IPS-15b (cell line): ENCODE results near the gene LINGO3.

ENCODE experiments used
- H3K27me3 ChIP-seq: one replicate; pipeline ENCODE4 v1.6.1; 2013; ENCODE audit warnings: low read length; ENCODE audit not compliant: control insufficient read depth, insufficient read depth
- H3K36me3 ChIP-seq: one replicate; pipeline ENCODE4 v1.6.1; 2013; ENCODE audit warnings: low read length; ENCODE audit not compliant: control insufficient read depth, insufficient read depth
- H3K4me1 ChIP-seq: one replicate; pipeline ENCODE4 v1.6.1; 2013; ENCODE audit warnings: mild to moderate bottlenecking, low read length; ENCODE audit not compliant: control insufficient read depth, insufficient read depth
- H3K4me3 ChIP-seq: one replicate; pipeline ENCODE4 v1.5.1; 2013; ENCODE audit warnings: low read depth, low read length
- H3K9ac ChIP-seq: one replicate; pipeline ENCODE4 v1.6.1; 2013; ENCODE audit warnings: low read depth, mild to moderate bottlenecking, low read length
- H3K9me3 ChIP-seq: one replicate; pipeline ENCODE4 v1.6.1; 2013; ENCODE audit warnings: mild to moderate bottlenecking, low read length; ENCODE audit not compliant: control insufficient read depth, insufficient read depth

Gene LINGO3

GRCh38 chr19:2291185-2291751, 16.7 kb downstream of the LINGO3 start:
- H3K4me3 ChIP-seq = peak overlapping the region; percentile 56
- peaks cover 2% of the 10 kb centered on the region for H3K4me1 ChIP-seq
- no peaks in the 10 kb centered on the region for H3K9me3 ChIP-seq
- no peaks in the 10 kb centered on the region for H3K36me3 ChIP-seq
- no peak overlapping the region for H3K9ac ChIP-seq
- peaks cover 56% of the 10 kb centered on the region for H3K27me3 ChIP-seq

GRCh38 chr19:2290441-2291184, 17.3 kb downstream of the LINGO3 start:
- peak overlapping the region; percentile 56 for H3K4me3 ChIP-seq
- H3K36me3 ChIP-seq = no peaks in the 10 kb centered on the region
- no peaks in the 10 kb centered on the region for H3K9me3 ChIP-seq
- peaks cover 2% of the 10 kb centered on the region for H3K4me1 ChIP-seq
- H3K9ac ChIP-seq = no peak overlapping the region
- peaks cover 56% of the 10 kb centered on the region for H3K27me3 ChIP-seq

- no peaks in the 10 kb centered on the region for H3K4me1 ChIP-seq
- H3K27me3 ChIP-seq = peaks cover 53% of the 10 kb centered on the region
- peak overlapping the region; percentile 56 for H3K4me3 ChIP-seq
- no peaks in the 10 kb centered on the region for H3K9me3 ChIP-seq
- H3K36me3 ChIP-seq = no peaks in the 10 kb centered on the region
- no peak overlapping the region for H3K9ac ChIP-seq
Measured at GRCh38 chr19:2289714-2290435, 18.1 kb downstream of the LINGO3 start.

GRCh38 chr19:2288818-2289713, 18.9 kb downstream of the LINGO3 start:
- Histone ChIP-seq H3K9me3 (no peaks in the 10 kb centered on the region), H3K27me3 (peaks cover 53% of the 10 kb centered on the region), H3K4me1 (no peaks in the 10 kb centered on the region), H3K4me3 (no peak overlapping the region), H3K36me3 (no peaks in the 10 kb centered on the region), H3K9ac (no peak overlapping the region)

GRCh38 chr19:2288338-2288817, 19.6 kb downstream of the LINGO3 start:
- Histone ChIP-seq H3K9ac (no peak overlapping the region), H3K27me3 (peaks cover 53% of the 10 kb centered on the region)

GRCh38 chr19:2287585-2288337, 20.2 kb downstream of the LINGO3 start:
- Histone ChIP-seq H3K9ac (no peak overlapping the region), H3K27me3 (peaks cover 56% of the 10 kb centered on the region), H3K4me1 (no peaks in the 10 kb centered on the region)

More at GRCh38 chr19:2288338-2288817, 19.6 kb downstream of the LINGO3 start:
- H3K4me3 ChIP-seq = no peak overlapping the region
- no peaks in the 10 kb centered on the region for H3K9me3 ChIP-seq
- H3K36me3 ChIP-seq = no peaks in the 10 kb centered on the region
- no peaks in the 10 kb centered on the region for H3K4me1 ChIP-seq

GRCh38 chr19:2286402-2287140, 21.4 kb downstream of the LINGO3 start:
- Histone ChIP-seq H3K36me3 (no peaks in the 10 kb centered on the region), H3K9ac (no peak overlapping the region), H3K27me3 (peaks cover 48% of the 10 kb centered on the region), H3K4me3 (no peak overlapping the region), H3K9me3 (no peaks in the 10 kb centered on the region), H3K4me1 (no peaks in the 10 kb centered on the region)

More at GRCh38 chr19:2287585-2288337, 20.2 kb downstream of the LINGO3 start:
- Histone ChIP-seq H3K4me3 (no peak overlapping the region), H3K9me3 (no peaks in the 10 kb centered on the region), H3K36me3 (no peaks in the 10 kb centered on the region)

GRCh38 chr19:2283835-2284507, 24.0 kb downstream of the LINGO3 start:
- no peak overlapping the region for H3K9ac ChIP-seq
- H3K36me3 ChIP-seq = no peaks in the 10 kb centered on the region
- H3K4me3 ChIP-seq = no peak overlapping the region
- no peaks in the 10 kb centered on the region for H3K9me3 ChIP-seq
- H3K27me3 ChIP-seq = peaks cover 24% of the 10 kb centered on the region
- H3K4me1 ChIP-seq = no peaks in the 10 kb centered on the region

GRCh38 chr19:2282862-2283237, 25.1 kb downstream of the LINGO3 start:
- Histone ChIP-seq H3K4me1 (no peaks in the 10 kb centered on the region), H3K4me3 (peak overlapping the region; percentile 48), H3K9me3 (no peaks in the 10 kb centered on the region), H3K27me3 (peaks cover 15% of the 10 kb centered on the region), H3K36me3 (no peaks in the 10 kb centered on the region), H3K9ac (no peak overlapping the region)
